Hematopoietic multipotent progenitor cell treated with erythropoietin and hydrocortisone succinate and interleukin-3 and kit ligand, for 17 days (in vitro differentiated cells): ENCODE results near the gene RIC8B.

Source experiments
- DNase-seq: peaks from one replicate; pipeline ENCODE4 v3.0.0-alpha.2; 2015; ENCODE audit warnings: low spot score

Gene RIC8B

GRCh38 chr12:106868982-106869700 lies 94.7 kb downstream of the RIC8B start:
- DNase-seq = no peak

GRCh38 chr12:106870116-106870515 lies 95.6 kb downstream of the RIC8B start:
- no peak for DNase-seq

GRCh38 chr12:106871477-106871876 lies 97.0 kb downstream of the RIC8B start:
- no peak for DNase-seq

GRCh38 chr12:106873983-106874382 lies 99.5 kb downstream of the RIC8B start:
- no peak for DNase-seq

- no peak for DNase-seq
Observed at GRCh38 chr12:106878804-106879203, 104.3 kb downstream of the RIC8B start.

GRCh38 chr12:106879612-106880011 lies 105.1 kb downstream of the RIC8B start:
- DNase-seq = no peak

GRCh38 chr12:106883426-106883825 lies 108.9 kb downstream of the RIC8B start:
- no peak for DNase-seq

- DNase-seq = no peak
Observed at GRCh38 chr12:106885026-106885425, 110.5 kb downstream of the RIC8B start.

- DNase-seq = no peak
Observed at GRCh38 chr12:106885541-106886249, 111.2 kb downstream of the RIC8B start.

- DNase-seq = no peak
Observed at GRCh38 chr12:106886932-106887331, 112.5 kb downstream of the RIC8B start.

GRCh38 chr12:106888348-106888970 lies 114.0 kb downstream of the RIC8B start:
- DNase-seq = no peak

- no peak for DNase-seq
Observed at GRCh38 chr12:106889326-106889725, 114.8 kb downstream of the RIC8B start.

GRCh38 chr12:106889950-106890626 lies 115.6 kb downstream of the RIC8B start:
- no peak for DNase-seq

- DNase-seq = no peak
Observed at GRCh38 chr12:106892075-106892474, 117.6 kb downstream of the RIC8B start.

- DNase-seq = no peak
Observed at GRCh38 chr12:106893451-106893850, 119.0 kb downstream of the RIC8B start.

GRCh38 chr12:106894774-106895173 lies 120.3 kb downstream of the RIC8B start:
- DNase-seq = no peak

- no peak for DNase-seq
Observed at GRCh38 chr12:106896603-106897002, 122.1 kb downstream of the RIC8B start.

GRCh38 chr12:106897082-106897481 lies 122.6 kb downstream of the RIC8B start:
- no peak for DNase-seq

- no peak for DNase-seq
Observed at GRCh38 chr12:106897981-106898901, 123.8 kb downstream of the RIC8B start.

GRCh38 chr12:106900554-106900953 lies 126.1 kb downstream of the RIC8B start:
- DNase-seq = no peak

GRCh38 chr12:106901276-106901675 lies 126.8 kb downstream of the RIC8B start:
- no peak for DNase-seq

GRCh38 chr12:106902053-106902452 lies 127.6 kb downstream of the RIC8B start:
- DNase-seq = no peak
